Bronchial epithelial cell (primary cell): Measurements from ENCODE around the gene NACC2. TPM values are rescaled to one million over a fixed set of nuclear protein-coding genes. Genes with fewer than 3 reads are reported as not detected.

Experiments used
- DNase-seq: peaks from one replicate; pipeline ENCODE4 v3.0.0-alpha.2; 2010; ENCODE audit warnings: low read depth
- FAIRE-seq: peaks from 2 replicates; lab custom pipeline; 2011; peaks lifted over from hg19 to GRCh38; lab: Jason Lieb, UNC
- H3K27me3 ChIP-seq: 2 replicates; pipeline ENCODE4 v1.5.1; 2011; ENCODE audit warnings: low read length; ENCODE audit not compliant: control insufficient read depth, insufficient read depth
- H3K36me3 ChIP-seq: 2 replicates; pipeline ENCODE4 v1.5.1; 2011; ENCODE audit warnings: low read length; ENCODE audit not compliant: control insufficient read depth, insufficient read depth
- H3K4me3 ChIP-seq: 2 replicates; pipeline ENCODE4 v1.5.1; 2011; ENCODE audit warnings: mild to moderate bottlenecking, low read depth, low read length, control low read depth
- CTCF ChIP-seq: IDR thresholded peaks from 2 replicates; pipeline ENCODE4 v1.5.1; 2011; ENCODE audit warnings: mild to moderate bottlenecking, moderate library complexity, low read length, control low read depth, inconsistent platforms; ENCODE audit not compliant: insufficient read depth, severe bottlenecking
- total RNA-seq: library from RNA; depleted of rRNA; stranded (reverse); fragments of >200 nt; gene quantifications from 2 replicates; pipeline ENCODE4 v1.2.1, GENCODE V29; 2014

Gene NACC2
- total RNA-seq, 1 donor from 2014 or later, result 7.6 TPM

GRCh38 chr9:136118320-136119060 is 23.4 kb upstream of the NACC2 start, which contains the start of gene TMEM250:
Gene TMEM250, minus strand, starts transcription at chr9:136118875. Its CDS starts 1,975 bp downstream, at chr9:136116900.
- Histone ChIP-seq H3K4me3 (peak within 1 kb of the TSS; percentile 70), H3K36me3 (peaks cover 6% of the 10 kb centered on the region), H3K27me3 (no peaks in the 10 kb centered on the region)
- DNase-seq (peak; percentile 85), FAIRE-seq (peak; percentile 60)
- no peak for TF ChIP-seq CTCF

- Histone ChIP-seq H3K27me3 (no peaks in the 10 kb centered on the region), H3K4me3 (peak overlapping the region; percentile 70), H3K36me3 (peaks cover 6% of the 10 kb centered on the region)
- DNase-seq (no peak), FAIRE-seq (no peak)
- TF ChIP-seq CTCF, result no peak
Measured at GRCh38 chr9:136117916-136118319, 22.8 kb upstream of the NACC2 start.

GRCh38 chr9:136117291-136117915 is 22.3 kb upstream of the NACC2 start:
- H3K36me3 ChIP-seq, result peaks cover 6% of the 10 kb centered on the region
- no peak for TF ChIP-seq CTCF
- no peaks in the 10 kb centered on the region for H3K27me3 ChIP-seq
- FAIRE-seq (no peak), DNase-seq (no peak)
- peak overlapping the region; percentile 70 for H3K4me3 ChIP-seq

GRCh38 chr9:136116360-136117098 is 21.4 kb upstream of the NACC2 start:
- TF ChIP-seq CTCF, result no peak
- FAIRE-seq (no peak), DNase-seq (no peak)
- Histone ChIP-seq H3K36me3 (peaks cover 6% of the 10 kb centered on the region), H3K27me3 (no peaks in the 10 kb centered on the region), H3K4me3 (no peak overlapping the region)

GRCh38 chr9:136115641-136116359 is 20.7 kb upstream of the NACC2 start:
- DNase-seq (no peak), FAIRE-seq (no peak)
- peaks cover 6% of the 10 kb centered on the region for H3K36me3 ChIP-seq

More at GRCh38 chr9:136115641-136116359, 20.7 kb upstream of the NACC2 start:
- no peak for TF ChIP-seq CTCF
- H3K27me3 ChIP-seq, result no peaks in the 10 kb centered on the region
- H3K4me3 ChIP-seq, result no peak overlapping the region
